Measurements from ENCODE around the gene PLXNA1.

DNA sequence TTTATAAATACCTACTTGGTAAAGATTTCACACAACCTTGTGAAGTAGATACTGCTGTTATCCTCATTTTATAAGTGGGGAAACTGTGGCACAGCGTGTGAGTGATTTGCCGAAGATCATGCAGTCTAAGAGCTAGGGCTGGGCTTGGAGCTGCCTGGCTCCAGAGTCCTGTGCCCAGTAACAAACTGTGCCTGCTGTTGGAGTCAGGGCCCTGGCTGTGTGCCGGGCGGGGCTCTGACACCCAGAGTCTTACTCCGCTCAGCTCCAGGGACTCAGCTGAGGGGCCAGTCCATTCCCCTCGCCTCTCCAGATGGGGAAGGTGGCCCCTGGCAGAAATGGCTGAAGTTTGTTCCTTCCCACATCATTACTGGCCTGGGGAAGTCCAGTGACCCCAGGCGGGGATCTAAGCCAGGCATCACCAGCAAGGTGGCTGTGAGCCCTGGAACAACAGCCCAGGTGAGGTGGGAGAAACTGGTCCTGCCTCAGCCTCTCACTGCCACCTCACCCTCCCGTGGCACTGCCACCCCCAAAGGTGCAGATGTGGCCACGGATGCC, 17.3 kb upstream of the PLXNA1 start:
- no peak for TF ChIP-seq GATA2 (IDR thresholded peaks at IDR 0.05; ENCODE audit: low read depth, low read length)
- TF ChIP-seq GATA3 (IDR thresholded peaks at IDR 0.05; ENCODE audit: low read depth, low read length), result no peak

All from SH-SY5Y (cell line).